ENCODE results near the gene TMEM266.

Gene TMEM266

GRCh38 chr15:76189106-76189505 lies 129.3 kb downstream of the TMEM266 start:
- no peak for DNase-seq

- DNase-seq: no peak
Observed at GRCh38 chr15:76190070-76190564, 130.3 kb downstream of the TMEM266 start.

GRCh38 chr15:76190751-76191538 lies 131.2 kb downstream of the TMEM266 start:
- DNase-seq: peak; percentile 86

GRCh38 chr15:76191539-76192244 lies 131.9 kb downstream of the TMEM266 start:
- DNase-seq: no peak

GRCh38 chr15:76192715-76193114 lies 132.9 kb downstream of the TMEM266 start:
- no peak for DNase-seq

GRCh38 chr15:76193934-76194333 lies 134.1 kb downstream of the TMEM266 start:
- no peak for DNase-seq

GRCh38 chr15:76195506-76196268 lies 135.9 kb downstream of the TMEM266 start:
- peak; percentile 35 for DNase-seq

- DNase-seq: peak; percentile 54
Observed at GRCh38 chr15:76196269-76197231, 136.8 kb downstream of the TMEM266 start.

GRCh38 chr15:76197703-76198455 lies 138.1 kb downstream of the TMEM266 start:
- DNase-seq: peak; percentile 38

GRCh38 chr15:76198456-76199105 lies 138.8 kb downstream of the TMEM266 start:
- peak; percentile 26 for DNase-seq

- peak; percentile 27 for DNase-seq
Observed at GRCh38 chr15:76199106-76200082, 139.6 kb downstream of the TMEM266 start.

GRCh38 chr15:76200083-76200465 lies 140.3 kb downstream of the TMEM266 start:
- DNase-seq: peak; percentile 37

- peak; percentile 30 for DNase-seq
Observed at GRCh38 chr15:76200641-76201105, 140.9 kb downstream of the TMEM266 start.

GRCh38 chr15:76201536-76202255 lies 141.9 kb downstream of the TMEM266 start:
- peak; percentile 37 for DNase-seq

GRCh38 chr15:76203346-76204108 lies 143.7 kb downstream of the TMEM266 start:
- no peak for DNase-seq

GRCh38 chr15:76204109-76204845 lies 144.5 kb downstream of the TMEM266 start:
- DNase-seq: no peak

GRCh38 chr15:76204916-76205460 lies 145.2 kb downstream of the TMEM266 start:
- no peak for DNase-seq
